ENCODE results near the gene YTHDC2. TPM values are rescaled to one million over a fixed set of nuclear protein-coding genes. Genes with fewer than 3 reads are reported as not detected.

Gene YTHDC2
- polyA plus RNA-seq (ENCODE audit: insufficient read length in 4 of 4): 10 to 100 TPM; 27.4 to 40.6 (median 35.5) TPM

- DNase-seq (ENCODE audit: low read depth in 4 of 4, low spot score in 3 of 4): peak; percentile 67 to 78 (median 71)
Measured at GRCh38 chr5:113513384-113514288, at the start of gene YTHDC2. TSS of gene YTHDC2 (plus strand) at chr5:113513694. CDS start at chr5:113513896, 202 bp downstream.

- no peak for DNase-seq (ENCODE audit: low read depth in 4 of 4, low spot score in 3 of 4)
Measured at GRCh38 chr5:113474100-113474728, 39.3 kb upstream of the YTHDC2 start.

- no peak for DNase-seq (ENCODE audit: low read depth in 4 of 4, low spot score in 3 of 4)
Measured at GRCh38 chr5:113478691-113479090, 34.8 kb upstream of the YTHDC2 start.

GRCh38 chr5:113480243-113480642 lies 33.3 kb upstream of the YTHDC2 start:
- no peak for DNase-seq (ENCODE audit: low read depth in 4 of 4, low spot score in 3 of 4)

- DNase-seq (ENCODE audit: low read depth in 4 of 4, low spot score in 3 of 4): peak; percentile 5 to 25 (median 16)
Measured at GRCh38 chr5:113487416-113487780, 26.1 kb upstream of the YTHDC2 start.

GRCh38 chr5:113487781-113488644 lies 25.5 kb upstream of the YTHDC2 start, which contains the start of gene MCC:
TSS of gene MCC (minus strand) at chr5:113488453.
- peak; percentile 60 to 76 (median 64) for DNase-seq (ENCODE audit: low read depth in 4 of 4, low spot score in 3 of 4)

GRCh38 chr5:113488645-113489184 lies 24.8 kb upstream of the YTHDC2 start:
- DNase-seq (ENCODE audit: low read depth in 4 of 4, low spot score in 3 of 4): peak in 1 of 4 donors; percentile 5

- no peak for DNase-seq (ENCODE audit: low read depth in 4 of 4, low spot score in 3 of 4)
Measured at GRCh38 chr5:113489299-113489698, 24.2 kb upstream of the YTHDC2 start.

GRCh38 chr5:113490317-113490716 lies 23.2 kb upstream of the YTHDC2 start:
- no peak for DNase-seq (ENCODE audit: low read depth in 4 of 4, low spot score in 3 of 4)

GRCh38 chr5:113491022-113491421 lies 22.5 kb upstream of the YTHDC2 start:
- DNase-seq (ENCODE audit: low read depth in 4 of 4, low spot score in 3 of 4): no peak

GRCh38 chr5:113493446-113493845 lies 20.0 kb upstream of the YTHDC2 start:
- no peak for DNase-seq (ENCODE audit: low read depth in 4 of 4, low spot score in 3 of 4)

GRCh38 chr5:113495422-113495841 lies 18.1 kb upstream of the YTHDC2 start:
- DNase-seq (ENCODE audit: low read depth in 4 of 4, low spot score in 3 of 4): no peak

GRCh38 chr5:113502073-113502472 lies 11.4 kb upstream of the YTHDC2 start:
- DNase-seq (ENCODE audit: low read depth in 4 of 4, low spot score in 3 of 4): no peak

GRCh38 chr5:113503146-113503545 lies 10.3 kb upstream of the YTHDC2 start:
- DNase-seq (ENCODE audit: low read depth in 4 of 4, low spot score in 3 of 4): no peak

- DNase-seq (ENCODE audit: low read depth in 4 of 4, low spot score in 3 of 4): no peak
Measured at GRCh38 chr5:113505181-113505580, 8.3 kb upstream of the YTHDC2 start.

GRCh38 chr5:113507601-113508000 lies 5.9 kb upstream of the YTHDC2 start:
- no peak for DNase-seq (ENCODE audit: low read depth in 4 of 4, low spot score in 3 of 4)

- no peak for DNase-seq (ENCODE audit: low read depth in 4 of 4, low spot score in 3 of 4)
Measured at GRCh38 chr5:113508756-113509155, 4.7 kb upstream of the YTHDC2 start.

- no peak for DNase-seq (ENCODE audit: low read depth in 4 of 4, low spot score in 3 of 4)
Measured at GRCh38 chr5:113510836-113511451, 2.5 kb upstream of the YTHDC2 start.

- DNase-seq (ENCODE audit: low read depth in 4 of 4, low spot score in 3 of 4): no peak
Measured at GRCh38 chr5:113512341-113512740, 1.2 kb upstream of the YTHDC2 start.

- DNase-seq (ENCODE audit: low read depth in 4 of 4, low spot score in 3 of 4): peak in 1 of 4 donors; percentile 5
Measured at GRCh38 chr5:113514289-113514635, 768 bp downstream of the YTHDC2 start.

All from left renal pelvis (tissue), 4 donors.